DMS79 (cell line): Measurements from ENCODE around the gene CA12.

ENCODE experiments used
- DNase-seq: peaks from one replicate; lab custom pipeline; 2025; lab: John Stamatoyannopoulos, UW

The CA12 gene

DNA sequence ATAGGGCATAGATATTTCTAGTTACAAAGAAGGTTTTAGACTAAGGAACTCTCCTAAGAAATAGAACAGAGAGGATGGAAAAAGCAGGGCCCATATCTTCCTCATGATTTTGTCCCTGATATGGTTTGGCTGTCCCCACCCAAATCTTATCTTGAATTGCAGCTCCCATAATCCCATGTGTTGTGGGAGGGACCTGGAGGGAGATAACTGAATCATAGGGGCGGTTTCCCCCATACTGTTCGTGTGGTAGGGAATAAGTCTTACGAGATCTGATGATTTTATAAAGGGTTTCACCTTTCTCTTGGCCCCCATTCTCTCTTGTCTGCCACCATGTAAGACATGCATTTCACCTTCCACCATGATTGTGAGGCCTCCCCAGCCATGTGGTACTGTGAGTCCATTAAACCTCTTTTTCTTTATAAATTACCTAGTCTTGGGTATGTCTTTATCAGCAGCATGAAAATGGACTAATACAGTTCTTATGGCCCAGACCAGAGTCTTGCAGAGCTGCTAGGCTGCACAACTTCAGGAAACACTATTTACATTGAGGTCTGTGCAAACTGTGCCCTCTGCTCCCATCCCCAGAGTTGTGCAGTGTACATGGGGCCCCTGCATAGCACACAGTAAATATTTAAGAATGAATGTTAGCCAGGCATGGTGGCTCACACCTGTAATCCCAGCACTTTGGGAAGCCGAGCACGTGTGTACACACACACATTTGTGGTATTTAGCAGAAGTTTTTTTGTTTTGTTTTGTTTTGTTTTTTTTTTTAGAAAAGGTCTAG is 20.3 kb upstream of the CA12 start:
- DNase-seq: no peak

DNA sequence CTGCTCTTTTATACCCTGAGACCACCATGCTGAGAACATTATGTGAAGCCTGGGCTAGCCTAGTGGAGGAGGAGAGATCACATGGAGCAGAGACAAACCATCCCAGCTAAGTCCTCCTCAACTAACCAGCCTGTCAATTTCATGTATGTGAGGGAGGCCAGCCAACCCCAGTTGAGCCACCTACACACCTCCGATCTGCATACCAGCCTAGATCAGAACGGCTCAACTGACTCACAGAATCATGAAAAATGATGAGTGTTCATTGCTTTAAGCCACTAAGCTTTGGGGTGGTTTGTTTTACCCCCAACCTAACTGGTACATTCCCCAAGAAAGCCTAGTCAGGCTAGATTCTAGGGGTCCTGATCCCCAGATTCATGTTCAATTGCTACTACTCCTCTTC is 19.4 kb upstream of the CA12 start:
- DNase-seq: no peak

DNA sequence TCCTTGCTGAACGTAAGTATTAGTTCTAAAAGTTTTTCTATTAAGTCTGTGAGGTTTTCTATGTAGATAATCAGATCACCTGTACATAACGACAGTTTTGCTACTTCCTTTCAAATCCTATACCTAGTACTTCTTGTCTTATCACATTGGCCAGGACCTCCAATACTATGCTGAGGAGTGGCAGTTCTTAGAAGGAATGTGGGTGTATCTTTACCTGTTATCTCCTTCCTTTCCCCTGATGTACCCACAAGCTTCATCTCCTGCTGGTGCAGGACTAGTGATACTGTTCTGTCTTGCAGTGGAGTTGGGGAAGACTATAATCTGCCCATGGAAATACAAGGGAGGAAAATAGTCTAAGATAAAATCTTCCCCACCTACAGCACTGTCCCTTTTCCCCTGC is 16.8 kb upstream of the CA12 start:
- DNase-seq: no peak

DNA sequence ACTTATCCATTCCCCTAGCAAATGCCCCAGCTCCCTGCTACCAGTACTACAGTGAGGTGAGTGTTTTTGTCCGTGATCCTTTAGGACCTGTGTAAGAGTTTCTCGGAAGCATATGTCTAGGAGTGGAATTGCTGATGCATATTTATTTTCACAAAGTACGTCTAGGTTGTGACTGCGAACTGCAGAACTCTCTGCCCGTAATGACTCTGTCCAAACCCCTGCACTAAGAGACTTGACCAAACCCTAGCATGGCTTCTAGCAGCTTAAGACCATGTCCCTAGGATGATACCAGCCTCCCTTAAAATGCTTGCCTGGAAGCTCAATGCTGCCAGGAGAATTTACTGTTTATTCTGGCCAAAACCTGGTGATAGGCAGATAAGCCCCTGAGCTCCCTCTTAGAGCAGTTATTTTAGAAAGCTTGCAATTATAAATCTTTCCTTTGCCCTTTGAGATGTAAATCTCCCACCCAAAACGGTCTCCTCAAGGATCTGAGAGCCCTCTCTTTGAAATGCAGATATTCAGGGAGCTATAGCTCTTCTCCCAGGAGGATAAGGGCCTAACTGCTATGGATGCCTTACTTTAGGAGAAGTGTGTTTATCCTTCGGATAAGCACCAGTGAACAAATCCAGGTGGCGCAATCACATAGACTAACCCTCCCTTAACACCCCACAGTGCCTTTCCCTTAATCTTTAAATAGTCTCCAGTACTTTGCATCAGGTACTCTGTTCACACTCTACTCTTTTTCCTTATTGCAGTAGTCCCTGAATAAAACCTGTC is 14.7 kb upstream of the CA12 start:
- DNase-seq: no peak

DNA sequence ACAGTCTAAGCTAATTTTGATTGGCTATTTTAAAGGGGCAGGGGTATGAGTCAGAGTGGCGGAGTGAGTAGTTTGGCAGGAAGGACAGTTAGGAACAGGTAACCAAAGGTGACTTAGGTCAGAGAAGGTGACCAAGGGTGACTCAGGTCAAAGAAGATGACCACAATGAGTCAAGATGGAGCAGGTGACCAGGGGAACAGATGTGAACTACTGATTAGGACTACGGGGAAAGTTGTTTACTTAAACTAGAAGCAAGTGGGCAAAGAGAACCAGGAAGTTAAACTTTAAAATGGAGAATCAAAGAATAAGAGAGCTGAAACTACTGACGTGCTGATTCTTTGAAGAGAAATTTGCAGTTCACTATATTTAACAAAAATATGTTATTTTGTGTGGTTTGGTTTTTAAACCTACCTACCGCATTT is 14.1 kb upstream of the CA12 start:
- DNase-seq: no peak

DNA sequence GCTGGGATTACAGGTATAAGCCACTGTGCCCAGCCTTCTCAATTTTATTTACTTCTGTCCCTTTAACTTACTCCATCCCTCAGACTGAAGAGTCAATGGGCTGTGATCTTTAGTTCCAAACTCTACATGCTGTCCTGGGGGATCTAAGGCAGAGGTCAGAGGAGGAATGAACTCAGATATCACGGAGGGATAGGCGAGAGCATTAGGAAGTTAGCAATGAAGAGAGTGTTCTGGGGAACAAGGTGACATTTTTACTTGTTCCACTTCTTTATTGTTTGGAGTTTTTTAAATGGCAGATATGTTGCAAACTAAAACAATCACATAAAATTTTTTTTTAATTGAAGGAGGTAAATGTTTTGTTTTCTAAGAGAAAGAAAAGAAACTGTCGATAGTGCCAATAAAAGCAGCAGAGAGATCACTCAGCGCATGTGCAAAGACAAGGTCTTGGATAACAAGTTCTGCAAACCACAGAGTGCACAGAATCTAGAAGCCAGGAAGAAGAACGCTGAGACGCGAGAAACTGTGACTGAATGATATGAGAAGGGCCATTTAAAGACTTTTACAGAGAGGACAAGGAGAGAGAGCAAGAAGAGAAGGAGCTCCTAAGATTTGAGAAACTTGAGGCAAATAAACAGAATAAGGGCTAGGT is 10.8 kb upstream of the CA12 start:
- no peak for DNase-seq

DNA sequence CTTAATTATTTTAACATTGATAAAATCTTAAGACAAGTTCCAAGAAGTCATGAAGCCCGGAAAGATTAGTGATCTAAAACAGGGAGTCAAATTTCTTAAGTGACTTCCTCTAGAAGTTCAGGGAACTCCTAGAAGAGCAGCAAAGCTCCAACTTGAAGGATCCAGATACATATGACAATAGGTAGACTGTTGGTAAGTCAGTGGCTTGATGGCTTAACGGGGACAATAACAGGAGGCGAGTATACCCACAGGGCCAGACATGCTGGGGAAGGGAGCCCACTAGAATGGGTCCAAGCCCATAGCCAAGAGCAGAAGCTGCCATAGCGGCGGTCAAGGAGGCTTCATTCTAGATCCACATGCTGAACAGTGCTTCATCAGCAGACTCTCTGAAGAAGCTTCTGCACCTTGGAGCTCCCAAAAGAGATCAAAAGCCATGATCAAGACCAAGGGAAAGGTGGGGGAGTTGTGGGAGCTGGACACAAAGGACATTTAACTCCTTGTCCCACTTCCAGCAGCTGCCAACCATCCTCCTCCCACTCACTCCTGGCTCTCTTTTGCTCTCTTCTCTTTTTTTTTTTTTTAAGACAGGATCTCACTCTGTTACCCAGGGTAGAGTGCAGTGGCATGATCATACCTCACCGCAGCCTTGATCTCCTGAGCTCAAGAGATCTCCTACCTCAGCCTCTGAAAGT is 10.2 kb upstream of the CA12 start:
- no peak for DNase-seq

DNA sequence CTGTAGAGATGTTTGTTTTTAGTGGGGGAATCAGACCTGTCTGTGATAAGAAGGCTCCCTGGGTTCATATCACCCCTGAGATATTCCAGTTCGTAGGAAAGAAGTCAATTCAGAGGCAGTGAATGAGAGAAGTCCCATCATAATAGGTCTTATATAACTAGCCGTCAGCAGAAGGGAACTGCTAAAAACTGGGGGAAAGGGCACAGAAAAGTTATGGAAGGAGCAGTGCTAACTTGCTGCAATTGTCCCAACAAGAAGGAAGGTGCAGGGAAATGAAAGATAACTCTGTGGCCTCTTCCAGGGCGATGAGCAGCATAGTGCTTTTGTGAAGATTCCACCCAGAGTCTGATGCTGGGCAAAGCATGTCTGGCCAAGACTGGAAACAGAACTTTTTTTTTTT is 9.0 kb upstream of the CA12 start:
- DNase-seq: no peak

DNA sequence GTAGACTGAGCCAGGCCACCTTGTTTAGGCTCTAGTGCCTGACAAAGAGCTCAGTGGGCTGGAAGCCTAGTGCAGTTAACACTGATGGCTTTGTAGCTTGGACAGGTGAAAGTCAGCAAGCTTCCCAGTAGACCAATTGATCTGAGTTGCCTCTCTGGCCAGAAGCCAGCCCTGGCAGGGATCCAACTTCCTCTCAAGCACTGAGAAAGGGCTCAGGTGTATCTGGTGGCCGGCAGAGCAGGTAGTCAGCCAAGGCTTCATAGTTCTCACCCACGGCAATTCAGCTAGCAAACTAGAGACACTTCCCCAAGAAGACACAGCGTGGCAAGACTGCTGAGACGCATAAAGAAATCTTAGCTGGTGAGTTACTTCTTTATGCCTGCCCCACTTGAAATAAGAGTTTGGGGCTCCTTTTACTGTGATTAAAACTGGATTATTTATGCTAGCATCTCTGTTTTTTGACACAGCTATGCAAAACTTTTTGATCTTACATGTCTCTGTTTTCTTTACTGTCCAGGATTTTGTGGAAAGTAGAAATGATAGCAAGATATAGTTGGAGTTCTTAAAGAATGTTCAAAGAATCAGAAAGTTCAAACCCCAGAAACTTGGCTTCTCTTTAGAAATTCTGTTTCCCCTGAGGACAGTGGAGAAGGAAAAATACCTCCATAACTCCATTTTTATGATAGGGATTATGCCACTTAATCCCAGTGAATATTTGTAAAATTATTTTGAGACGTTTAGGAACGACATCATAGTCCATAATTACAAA is 8.4 kb upstream of the CA12 start:
- peak; percentile 80 for DNase-seq

DNA sequence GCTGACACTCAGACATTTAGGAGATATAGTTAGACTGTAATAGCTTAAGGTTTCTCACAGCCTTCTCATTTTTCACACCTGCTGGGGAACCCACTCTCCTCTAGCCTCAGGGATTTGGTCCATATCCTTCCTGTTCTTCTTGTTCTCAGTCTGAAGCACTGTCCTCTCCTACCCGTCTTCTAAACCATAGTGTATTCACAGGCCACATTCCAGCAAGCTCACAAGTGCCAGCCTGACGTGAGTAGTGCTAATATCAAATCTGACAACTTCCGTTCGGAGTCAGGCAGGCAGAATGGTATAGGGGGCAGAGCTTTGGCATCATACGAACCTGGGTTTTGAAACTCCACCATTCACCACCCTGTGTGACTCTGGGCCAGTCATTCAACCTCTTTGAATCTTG is 6.9 kb upstream of the CA12 start:
- no peak for DNase-seq

DNA sequence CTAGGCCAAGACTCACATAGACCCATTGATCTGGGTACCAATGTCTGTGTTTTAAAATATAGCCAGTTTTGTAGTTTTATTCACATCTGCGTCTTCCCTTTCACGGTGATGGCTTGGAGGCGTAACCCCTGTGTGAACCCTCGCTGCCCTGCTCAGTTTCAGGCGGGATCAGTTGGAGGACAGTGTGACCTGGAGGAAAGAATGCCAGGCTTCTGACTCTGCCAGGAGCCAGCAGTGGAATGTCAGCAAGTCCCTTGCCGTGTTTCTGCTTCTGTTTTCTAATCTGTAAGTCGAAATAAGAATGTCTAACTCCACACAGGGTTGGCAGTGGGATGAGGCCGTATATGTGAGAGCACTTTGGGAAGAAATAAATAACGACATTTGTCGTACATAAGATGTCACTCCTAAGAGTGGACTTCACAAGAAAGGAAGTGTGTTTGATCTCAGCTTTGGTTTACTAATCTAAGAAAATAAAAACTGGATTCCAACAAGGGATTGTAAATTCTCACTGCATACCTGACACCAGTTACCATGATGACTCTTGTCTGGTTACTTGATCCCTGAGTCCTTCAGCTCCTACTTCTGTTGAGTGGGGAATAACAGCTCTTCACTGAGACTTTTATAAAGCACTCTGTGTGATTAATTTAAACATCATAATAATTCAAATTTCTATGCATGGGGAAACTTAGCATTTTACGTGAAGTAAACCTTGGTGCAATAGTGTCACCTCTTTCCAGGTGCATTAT is 6.3 kb upstream of the CA12 start:
- peak; percentile 38 for DNase-seq

DNA sequence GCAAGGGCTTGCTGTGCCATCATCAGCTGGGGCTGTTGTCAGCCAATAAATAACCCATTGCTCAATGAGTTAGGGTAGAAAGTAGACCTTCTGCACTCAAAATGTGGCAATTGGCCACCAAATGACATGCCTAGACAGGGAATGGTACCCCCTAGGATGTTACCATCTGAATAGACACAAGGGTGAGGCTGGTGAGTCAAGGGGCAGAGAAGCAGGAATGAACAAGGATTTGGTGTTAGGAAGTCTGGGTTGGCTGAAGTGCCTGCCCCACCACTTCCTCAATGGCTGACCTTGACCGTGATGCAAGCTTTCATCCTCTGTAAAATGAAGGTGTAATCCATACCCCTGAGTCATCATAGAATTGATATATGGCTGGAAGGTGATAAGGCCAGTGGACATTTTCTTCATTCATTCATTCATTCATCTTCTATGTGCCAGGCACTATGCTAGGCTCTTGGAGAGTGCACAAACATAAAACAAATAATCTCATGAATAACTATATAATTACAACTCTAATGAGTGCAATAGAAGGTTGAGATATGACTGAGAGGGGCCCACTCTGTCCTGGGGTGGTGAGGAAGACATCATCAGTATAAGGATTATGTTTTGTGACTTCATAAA is 4.4 kb upstream of the CA12 start:
- DNase-seq: no peak

DNA sequence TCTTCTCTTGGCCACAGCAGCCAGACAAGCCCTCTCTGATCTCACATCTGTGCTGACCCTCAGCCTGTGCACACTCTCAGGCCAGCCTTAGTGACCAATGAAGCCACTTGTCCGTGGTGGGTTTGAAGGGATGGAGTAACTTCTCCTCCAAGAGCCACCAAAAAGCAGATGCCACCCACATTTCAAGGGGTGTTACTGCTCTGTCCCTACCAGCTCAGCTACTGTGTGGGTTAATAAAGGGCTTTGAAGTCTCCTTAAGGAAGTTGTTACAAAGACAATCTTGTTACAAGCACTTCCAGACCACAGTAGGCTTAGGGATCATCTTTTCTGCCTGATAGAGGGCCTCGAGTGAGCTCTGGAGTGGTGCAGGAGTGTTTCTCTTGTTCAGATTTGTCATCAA is 3.3 kb upstream of the CA12 start:
- no peak for DNase-seq

DNA sequence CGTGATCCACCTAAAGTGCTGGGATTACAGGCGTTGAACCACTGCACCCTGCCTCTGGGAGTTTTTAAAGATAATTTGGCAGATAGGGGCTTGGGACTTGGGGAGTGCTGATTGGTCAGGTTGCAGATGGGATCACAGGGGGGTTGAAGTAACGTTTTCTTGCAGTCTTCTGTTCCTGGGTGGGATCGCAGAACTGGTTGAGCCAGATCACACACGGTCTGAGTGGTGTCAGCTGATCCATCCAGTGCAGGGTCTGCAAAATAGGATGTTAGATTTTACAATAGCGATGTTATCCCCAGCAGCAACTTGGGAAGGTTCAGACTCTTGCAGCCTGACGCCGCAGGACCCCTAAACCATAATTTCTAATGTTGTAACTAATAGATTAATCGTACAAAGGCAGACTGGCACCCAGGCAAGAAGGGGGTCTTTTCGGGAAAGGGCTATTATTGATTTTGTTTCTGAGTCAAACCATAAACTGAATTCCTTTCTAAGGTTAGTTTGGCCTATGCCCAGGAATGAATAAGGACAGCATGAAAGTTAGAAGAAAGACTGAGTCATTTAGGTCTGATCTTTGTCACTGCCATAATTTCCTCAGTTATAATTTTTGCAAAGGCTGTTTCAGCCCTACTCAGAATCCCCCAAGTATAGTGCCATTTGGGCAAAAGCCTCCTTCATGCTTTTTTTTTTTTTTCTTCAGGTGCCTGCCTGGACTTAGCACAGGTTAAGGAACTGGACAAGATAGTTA is 1.5 kb upstream of the CA12 start:
- DNase-seq: no peak

DNA sequence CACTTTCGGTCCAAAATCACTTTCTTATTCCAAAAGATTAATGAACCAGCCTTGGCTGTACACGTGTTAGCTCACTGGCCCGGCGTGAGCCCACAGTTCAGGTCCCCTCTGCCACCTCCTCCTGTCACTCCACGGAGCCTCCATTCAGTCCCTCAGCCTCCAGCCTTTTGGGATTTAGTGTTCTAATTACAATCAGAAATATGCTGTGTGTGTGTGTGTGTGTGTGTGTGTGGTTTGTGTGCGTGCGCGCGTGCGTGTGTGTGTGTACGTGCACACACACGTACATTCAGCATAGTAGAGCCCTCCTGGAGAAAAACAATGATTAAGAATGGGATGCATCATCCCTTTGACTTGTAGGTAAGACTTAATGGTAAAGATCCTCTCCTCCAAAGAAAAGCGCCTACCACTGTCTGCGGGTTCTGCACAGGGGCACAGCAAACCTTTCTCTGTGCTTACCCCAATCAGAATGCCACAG is 801 bp downstream of the CA12 start:
- DNase-seq: no peak

DNA sequence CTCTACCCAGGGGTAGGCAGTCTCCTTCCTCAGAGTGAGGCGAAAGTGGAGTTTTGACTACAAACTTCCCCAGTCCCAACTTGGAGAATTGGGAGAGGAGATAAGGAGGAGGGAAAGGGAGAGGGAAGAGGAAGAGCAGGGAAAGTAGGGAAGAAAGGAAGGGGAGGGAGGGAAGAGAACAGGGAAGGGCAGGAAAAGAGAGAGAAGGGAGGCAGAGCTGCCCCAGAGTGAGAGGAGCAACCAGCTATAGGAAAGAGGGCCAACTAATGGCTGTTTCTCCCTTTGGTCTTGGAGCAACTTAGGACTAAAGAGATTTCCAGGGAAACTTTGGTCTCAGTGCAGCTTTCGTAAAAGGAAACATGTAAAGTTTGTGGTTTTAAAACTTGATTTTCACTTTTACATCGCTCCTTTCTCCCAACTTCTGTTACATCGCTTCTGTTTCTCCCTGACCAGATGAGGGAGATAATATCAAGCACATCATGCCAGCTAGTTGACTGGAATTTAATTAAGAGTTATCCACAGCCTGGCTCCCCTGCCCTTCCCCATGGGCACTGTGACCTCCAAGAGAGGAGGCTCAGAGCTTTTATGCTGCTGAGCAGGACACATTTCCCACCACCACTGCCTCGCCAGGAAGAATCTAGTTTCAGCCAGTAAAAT is 1.4 kb downstream of the CA12 start:
- no peak for DNase-seq

DNA sequence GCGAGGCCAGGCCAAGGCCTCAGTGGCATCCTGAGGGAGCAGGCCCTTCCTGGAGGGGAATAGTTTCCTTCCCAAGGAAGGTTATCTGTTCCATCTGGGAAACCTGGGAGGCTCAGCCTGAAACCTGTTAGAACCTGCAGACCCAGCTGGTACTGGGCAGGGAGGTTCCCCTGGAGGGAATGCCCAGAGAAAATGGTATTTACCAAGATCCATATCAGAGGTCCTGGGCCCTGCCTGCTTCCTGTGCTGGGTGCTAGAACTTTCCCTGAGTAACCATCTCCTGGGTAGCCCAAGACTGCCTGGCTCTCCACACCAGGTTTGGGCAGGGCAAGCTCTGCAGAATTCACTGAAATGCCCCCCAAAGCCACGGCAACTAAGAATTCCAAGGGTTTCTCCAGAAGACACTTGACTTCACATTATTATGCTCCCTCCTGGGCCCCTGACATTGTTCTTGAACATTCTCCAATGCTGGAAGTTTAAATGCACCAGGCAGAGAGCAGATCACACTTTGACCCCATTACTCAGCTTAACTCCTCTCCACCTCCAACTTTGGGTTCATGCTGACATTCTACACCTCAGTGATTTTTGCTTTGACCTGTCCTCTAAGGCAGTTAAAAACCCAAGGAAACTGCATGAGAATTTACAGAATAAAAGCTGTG is 2.0 kb downstream of the CA12 start:
- DNase-seq: no peak

DNA sequence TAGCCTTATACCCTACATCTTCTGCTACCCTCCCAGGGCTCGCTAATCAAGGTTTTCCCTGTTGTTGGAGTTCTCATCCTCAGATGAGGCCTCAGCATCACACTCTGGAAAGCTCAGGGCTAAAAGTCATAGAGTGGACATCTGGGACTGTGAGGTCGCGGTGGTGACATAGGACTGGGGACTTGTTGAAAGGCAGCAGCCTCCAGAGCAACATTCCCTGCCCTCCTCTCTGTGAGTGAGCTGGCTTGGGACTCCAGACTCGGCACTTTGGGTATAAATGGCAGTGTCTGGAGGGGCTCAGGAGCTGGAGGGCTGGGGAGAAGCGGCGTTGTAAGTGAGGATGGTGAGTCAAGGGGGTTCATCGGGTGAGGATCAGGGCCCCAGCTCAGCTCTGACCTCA is 2.7 kb downstream of the CA12 start:
- DNase-seq: no peak
